HepG2 (cell line): ENCODE data around the gene ARHGEF1. TPM values are rescaled to one million over a fixed set of nuclear protein-coding genes. Genes with fewer than 3 reads are reported as not detected.

Experiments
- ATAC-seq: fragments of 200-7000 bp; cut with Tn5 transposase; 3 replicates; pipeline ENCODE4 v1.9.1; 2020; ENCODE audit warnings: mild to moderate bottlenecking, moderate library complexity
- BruUV-seq: library from RNA; stranded (reverse); fragments of 400-500 nt; replicated peaks from 2 replicates; lab custom pipeline; 2021; lab: Mats Ljungman, UMichigan
- CTCF ChIA-PET: fragments of 300-600 bp; formaldehyde crosslinking; extraction: SDS; loops from one replicate; lab custom pipeline; 2021; ENCODE audit warnings: low total read pairs, inconsistent platforms, low intra/inter-chr PET ratio; lab: Yijun Ruan, JAX
- POLR2A ChIA-PET: fragments of 350-600 bp; sonication (Branson Sonifier 250); formaldehyde crosslinking; loops from one replicate; lab custom pipeline; 2020; ENCODE audit warnings: antibody characterized with exemption, inconsistent platforms; lab: Yijun Ruan, JAX
- DNase-seq: peaks from one replicate; pipeline ENCODE4 v3.0.0-alpha.2; 2015; ENCODE audit warnings: low spot score
- FAIRE-seq: peaks from 3 replicates; lab custom pipeline; 2011; peaks lifted over from hg19 to GRCh38; lab: Jason Lieb, UNC
- H2AFZ ChIP-seq: one replicate; pipeline ENCODE4 v1.6.1; 2011; ENCODE audit warnings: low read length, inconsistent platforms
- H3K27ac ChIP-seq: fragments of 300-600 bp; 3 replicates; pipeline ENCODE4 v1.8.0; 2011; ENCODE audit warnings: mixed run types, mild to moderate bottlenecking, mixed read lengths, low read length, inconsistent platforms; ENCODE audit not compliant: insufficient read depth; ENCODE audit errors: extremely low read length
- H3K27me3 ChIP-seq, 2 experiments: fragments of 200-600 bp in 1 of 2; 2 replicates in 1 of 2; 3 replicates in 1 of 2; pipeline versions ENCODE4 v1.6.0 to v1.8.0; 2011; ENCODE audit warnings: low read length in 2 of 2, mild to moderate bottlenecking in 2 of 2, moderate library complexity in 2 of 2, inconsistent platforms in 1 of 2; ENCODE audit not compliant: insufficient read depth in 2 of 2, control insufficient read depth in 1 of 2
- H3K36me3 ChIP-seq, 2 experiments: fragments of 200-600 bp in 1 of 2; replicated peaks in 1 of 2; 2 replicates in 1 of 2; 3 replicates in 1 of 2; pipeline versions ENCODE4 v1.5.1 to v1.8.0; 2011; ENCODE audit warnings: low read length in 2 of 2, inconsistent platforms in 1 of 2; ENCODE audit not compliant: insufficient read depth in 2 of 2, control insufficient read depth in 1 of 2
- H3K4me1 ChIP-seq: 2 replicates; pipeline ENCODE4 v1.5.1; 2012; ENCODE audit warnings: low read length, inconsistent platforms; ENCODE audit not compliant: insufficient read depth
- H3K4me2 ChIP-seq: 2 replicates; pipeline ENCODE4 v1.6.0; 2011; ENCODE audit warnings: low read depth, low read length, inconsistent platforms
- H3K4me3 ChIP-seq, 3 experiments: fragments of 200-600 bp in 1 of 3; sonication (generic), shearing (Covaris generic) in 1 of 3; replicated peaks in 1 of 3; 2 replicates each; pipeline ENCODE4 v1.5.1; 2011 to 2016; ENCODE audit warnings: low read length in 3 of 3, inconsistent platforms in 2 of 3, low read depth in 2 of 3, mild to moderate bottlenecking in 2 of 3, control low read depth in 1 of 3, mixed read lengths in 1 of 3; ENCODE audit not compliant: insufficient read depth in 1 of 3
- H3K79me2 ChIP-seq: one replicate; pipeline ENCODE4 v1.6.1; 2011; ENCODE audit warnings: low read length, inconsistent platforms; ENCODE audit not compliant: insufficient read depth
- H3K9ac ChIP-seq: 2 replicates; pipeline ENCODE4 v1.6.0; 2011; ENCODE audit warnings: mild to moderate bottlenecking, low read depth, low read length, inconsistent platforms; ENCODE audit not compliant: insufficient read depth
- H3K9me3 ChIP-seq: 2 replicates; pipeline ENCODE4 v1.5.1; 2012; ENCODE audit warnings: mild to moderate bottlenecking, low read length
- H4K20me1 ChIP-seq: 2 replicates; pipeline ENCODE4 v1.6.0; 2011; ENCODE audit warnings: inconsistent platforms, mild to moderate bottlenecking, low read length, moderate library complexity; ENCODE audit not compliant: insufficient read depth
- HDAC2 ChIP-seq: sonication (generic); formaldehyde crosslinking; IDR thresholded peaks from 2 replicates; pipeline ENCODE4 v1.4.0; 2020; ENCODE audit warnings: missing genetic modification reagents
- MAZ ChIP-seq, 2 experiments: sonication (generic) in 1 of 2; formaldehyde crosslinking in 1 of 2; IDR thresholded peaks; 2 replicates each; pipeline versions ENCODE4 v1.5.0 to v1.6.1; 2012 to 2020; ENCODE audit warnings: low read depth in 2 of 2, mild to moderate bottlenecking in 2 of 2, borderline replicate concordance in 1 of 2, improper control_type of control experiment in 1 of 2, low read length in 1 of 2, missing genetic modification reagents in 1 of 2, moderate library complexity in 1 of 2
- NFATC3 ChIP-seq: sonication (generic); formaldehyde crosslinking; IDR thresholded peaks from 2 replicates; pipeline ENCODE4 v1.5.1; 2020; ENCODE audit warnings: mild to moderate bottlenecking, missing genetic modification reagents
- RNF2 ChIP-seq: fragments of 450-650 bp; conservative IDR thresholded peaks from 2 replicates; pipeline ENCODE4 v1.6.1; 2016; ENCODE audit warnings: low read depth
- TEAD2 ChIP-seq: sonication (generic); formaldehyde crosslinking; IDR thresholded peaks from 2 replicates; pipeline ENCODE4 v1.9.0; 2021; ENCODE audit warnings: missing genetic modification reagents
- TEAD3 ChIP-seq: optimal IDR thresholded peaks from 2 replicates; pipeline ENCODE3; 2016; ENCODE audit warnings: borderline replicate concordance
- ZEB1 ChIP-seq: IDR thresholded peaks from 2 replicates; pipeline ENCODE4 v1.6.1; 2012; ENCODE audit warnings: mild to moderate bottlenecking, low read depth, inconsistent platforms; ENCODE audit not compliant: insufficient replicate concordance
- ZFP36L2 ChIP-seq: sonication (generic); formaldehyde crosslinking; IDR thresholded peaks from 2 replicates; pipeline ENCODE4 v1.4.0; 2020; ENCODE audit warnings: missing genetic modification reagents
- ZNF33B ChIP-seq: sonication (generic); formaldehyde crosslinking; IDR thresholded peaks from 2 replicates; pipeline ENCODE4 v1.5.1; 2020; ENCODE audit warnings: mild to moderate bottlenecking, missing genetic modification reagents
- ZNF543 ChIP-seq: sonication (generic); formaldehyde crosslinking; IDR thresholded peaks from 2 replicates; pipeline ENCODE4 v1.4.0; 2020; ENCODE audit warnings: mild to moderate bottlenecking, missing genetic modification reagents
- ZNF737 ChIP-seq: sonication (generic); formaldehyde crosslinking; IDR thresholded peaks from 2 replicates; pipeline ENCODE4 v1.5.0; 2020; ENCODE audit warnings: missing genetic modification reagents, mild to moderate bottlenecking, borderline replicate concordance
- ZNF766 ChIP-seq: sonication (generic); formaldehyde crosslinking; IDR thresholded peaks from 2 replicates; pipeline ENCODE4 v1.5.0; 2020; ENCODE audit warnings: missing genetic modification reagents, borderline replicate concordance
- WGBS: methylation state at CpG from one replicate; pipeline ENCODE4 v1.1.6; 2017; ENCODE audit warnings: low lambda C conversion rate; 5-methylcytosine and 5-hydroxymethylcytosine counted together
- in situ Hi-C: cut with HindIII; loops from 2 replicates; pipeline ENCODE4 v1.10.0; 2017; ENCODE audit warnings: low pct_unique_long_range_greater_than_20kb; ENCODE audit not compliant: extremely low pct_ligation_motif_present
- intact Hi-C: fragments of 100-400 bp; cut with micrococcal nuclease; formaldehyde crosslinking; loops from one replicate; pipeline ENCODE4 v1.10.0; 2022; ENCODE audit not compliant: unreplicated experiment
- polyA plus RNA-seq, 8 experiments: library from polyadenylated mRNA; depleted of rRNA in 3 of 8; stranded (reverse) in 7 of 8; unstranded in 1 of 8; fragments of >200 nt; fragmentation: Illumina TruSeq in 4 of 8; extraction: Trizol in 4 of 8; gene quantifications; 2 replicates each; pipeline versions ENCODE4 v1.2.1 to v1.2.3, GENCODE V29; 2011 to 2016; ENCODE audit warnings: low read depth in 4 of 8, missing spikeins in 1 of 8, mixed read lengths in 1 of 8; ENCODE audit not compliant: insufficient read depth in 1 of 8
- total RNA-seq, 5 experiments: library from RNA; depleted of rRNA; stranded (reverse); fragments of >200 nt; fragmentation: Illumina TruSeq; extraction: Trizol; gene quantifications; 2 replicates each; pipeline ENCODE4 v1.2.3, GENCODE V29; 2016; ENCODE audit warnings: low read depth in 1 of 5
- TF ChIP-seq, protein P1 (sequence below): sonication (generic); formaldehyde crosslinking; IDR thresholded peaks from 2 replicates; pipeline ENCODE4 v1.5.0; 2020; ENCODE audit warnings: mild to moderate bottlenecking, missing genetic modification reagents, moderate library complexity
- TF ChIP-seq, protein P2 (sequence below): sonication (generic); formaldehyde crosslinking; IDR thresholded peaks from 2 replicates; pipeline ENCODE4 v1.5.1; 2020; ENCODE audit warnings: mild to moderate bottlenecking, missing genetic modification reagents, moderate library complexity

Gene ARHGEF1
- total and polyA plus RNA-seq, 2 of the 13 experiments (the other 11 are each of a cell fraction or from before 2014, with no cell fraction given), result 33.7 to 34.7 TPM

- H3K9ac ChIP-seq, result no peak overlapping the region
- intact Hi-C loops, result no loop called here
- TF ChIP-seq ZNF543 (CRISPR knock-in tag) (no peak), MAZ (IDR thresholded peaks at IDR 0.05; ENCODE audit: borderline replicate concordance, low read depth, low read length) (no peak), MAZ (CRISPR knock-in tag; IDR thresholded peaks at IDR 0.05; ENCODE audit: low read depth) (no peak), TEAD3 (CRISPR knock-in tag) (no peak), HDAC2 (CRISPR knock-in tag) (no peak), ZFP36L2 (CRISPR knock-in tag) (no peak), ZNF766 (CRISPR knock-in tag) (no peak), ZNF737 (CRISPR knock-in tag) (no peak), ZNF33B (CRISPR knock-in tag) (no peak), TEAD2 (CRISPR knock-in tag) (no peak), ZEB1 (no peak), RNF2 (no peak), NFATC3 (CRISPR knock-in tag) (no peak)
- TF ChIP-seq, protein P1, sequence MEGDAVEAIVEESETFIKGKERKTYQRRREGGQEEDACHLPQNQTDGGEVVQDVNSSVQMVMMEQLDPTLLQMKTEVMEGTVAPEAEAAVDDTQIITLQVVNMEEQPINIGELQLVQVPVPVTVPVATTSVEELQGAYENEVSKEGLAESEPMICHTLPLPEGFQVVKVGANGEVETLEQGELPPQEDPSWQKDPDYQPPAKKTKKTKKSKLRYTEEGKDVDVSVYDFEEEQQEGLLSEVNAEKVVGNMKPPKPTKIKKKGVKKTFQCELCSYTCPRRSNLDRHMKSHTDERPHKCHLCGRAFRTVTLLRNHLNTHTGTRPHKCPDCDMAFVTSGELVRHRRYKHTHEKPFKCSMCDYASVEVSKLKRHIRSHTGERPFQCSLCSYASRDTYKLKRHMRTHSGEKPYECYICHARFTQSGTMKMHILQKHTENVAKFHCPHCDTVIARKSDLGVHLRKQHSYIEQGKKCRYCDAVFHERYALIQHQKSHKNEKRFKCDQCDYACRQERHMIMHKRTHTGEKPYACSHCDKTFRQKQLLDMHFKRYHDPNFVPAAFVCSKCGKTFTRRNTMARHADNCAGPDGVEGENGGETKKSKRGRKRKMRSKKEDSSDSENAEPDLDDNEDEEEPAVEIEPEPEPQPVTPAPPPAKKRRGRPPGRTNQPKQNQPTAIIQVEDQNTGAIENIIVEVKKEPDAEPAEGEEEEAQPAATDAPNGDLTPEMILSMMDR (CRISPR knock-in tag), result no peak
- TF ChIP-seq, protein P2, sequence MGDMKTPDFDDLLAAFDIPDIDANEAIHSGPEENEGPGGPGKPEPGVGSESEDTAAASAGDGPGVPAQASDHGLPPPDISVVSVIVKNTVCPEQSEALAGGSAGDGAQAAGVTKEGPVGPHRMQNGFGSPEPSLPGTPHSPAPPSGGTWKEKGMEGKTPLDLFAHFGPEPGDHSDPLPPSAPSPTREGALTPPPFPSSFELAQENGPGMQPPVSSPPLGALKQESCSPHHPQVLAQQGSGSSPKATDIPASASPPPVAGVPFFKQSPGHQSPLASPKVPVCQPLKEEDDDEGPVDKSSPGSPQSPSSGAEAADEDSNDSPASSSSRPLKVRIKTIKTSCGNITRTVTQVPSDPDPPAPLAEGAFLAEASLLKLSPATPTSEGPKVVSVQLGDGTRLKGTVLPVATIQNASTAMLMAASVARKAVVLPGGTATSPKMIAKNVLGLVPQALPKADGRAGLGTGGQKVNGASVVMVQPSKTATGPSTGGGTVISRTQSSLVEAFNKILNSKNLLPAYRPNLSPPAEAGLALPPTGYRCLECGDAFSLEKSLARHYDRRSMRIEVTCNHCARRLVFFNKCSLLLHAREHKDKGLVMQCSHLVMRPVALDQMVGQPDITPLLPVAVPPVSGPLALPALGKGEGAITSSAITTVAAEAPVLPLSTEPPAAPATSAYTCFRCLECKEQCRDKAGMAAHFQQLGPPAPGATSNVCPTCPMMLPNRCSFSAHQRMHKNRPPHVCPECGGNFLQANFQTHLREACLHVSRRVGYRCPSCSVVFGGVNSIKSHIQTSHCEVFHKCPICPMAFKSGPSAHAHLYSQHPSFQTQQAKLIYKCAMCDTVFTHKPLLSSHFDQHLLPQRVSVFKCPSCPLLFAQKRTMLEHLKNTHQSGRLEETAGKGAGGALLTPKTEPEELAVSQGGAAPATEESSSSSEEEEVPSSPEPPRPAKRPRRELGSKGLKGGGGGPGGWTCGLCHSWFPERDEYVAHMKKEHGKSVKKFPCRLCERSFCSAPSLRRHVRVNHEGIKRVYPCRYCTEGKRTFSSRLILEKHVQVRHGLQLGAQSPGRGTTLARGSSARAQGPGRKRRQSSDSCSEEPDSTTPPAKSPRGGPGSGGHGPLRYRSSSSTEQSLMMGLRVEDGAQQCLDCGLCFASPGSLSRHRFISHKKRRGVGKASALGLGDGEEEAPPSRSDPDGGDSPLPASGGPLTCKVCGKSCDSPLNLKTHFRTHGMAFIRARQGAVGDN, result no peak
- TF ChIP-seq, all 625 proteins: peak for 0
- H3K4me2 ChIP-seq, result no peak overlapping the region
- H3K9me3 ChIP-seq, result no peaks in the 10 kb centered on the region
- no peak for ATAC-seq
- H3K27me3 ChIP-seq, result peaks cover 0 to 6% of the 10 kb centered on the region in 2 experiments; a peak in 2 of 5 replicates
- ChIA-PET CTCF (no interaction called here), POLR2A (no interaction called here)
- H3K79me2 ChIP-seq, result no peaks in the 10 kb centered on the region
- peaks cover 18% of the 10 kb centered on the region for H3K4me1 ChIP-seq
- no peaks in the 10 kb centered on the region for H3K36me3 ChIP-seq
- no peaks in the 10 kb centered on the region for H4K20me1 ChIP-seq
- BruUV-seq, result no TSS peak
- in situ Hi-C loops, result no loop called here
- no peak overlapping the region for H3K4me3 ChIP-seq
- no peak overlapping the region for H3K27ac ChIP-seq
- 78% methylated on average over 23 of the region's 23 CpGs for WGBS
- no peak for FAIRE-seq
- H2AFZ ChIP-seq, result no peak overlapping the region
- no peak for DNase-seq
Observed at GRCh38 chr19:41845051-41845590, 37.9 kb upstream of the ARHGEF1 start.
